HAP-1 (cell line): ENCODE results near the gene RND3.

Experiments
- DNase-seq, 2 experiments: peaks; one replicate each; pipeline ENCODE4 v3.0.0-alpha.2; 2016 to 2020; ENCODE audit warnings: low spot score in 2 of 2
- H3K27me3 ChIP-seq: fragments of 250-450 bp; sonication (Bioruptor Pico); 2 replicates; pipeline ENCODE4 v1.5.1; 2020; ENCODE audit warnings: low read depth, mild to moderate bottlenecking, moderate library complexity
- H3K36me3 ChIP-seq: fragments of 250-450 bp; sonication (Bioruptor Pico); replicated peaks from 2 replicates; pipeline ENCODE4 v1.5.1; 2020; ENCODE audit warnings: mild to moderate bottlenecking
- H3K4me1 ChIP-seq: fragments of 250-450 bp; sonication (Bioruptor Pico); 2 replicates; pipeline ENCODE4 v1.5.1; 2020; ENCODE audit warnings: mild to moderate bottlenecking
- H3K4me3 ChIP-seq: fragments of 250-450 bp; sonication (Bioruptor Pico); 2 replicates; pipeline ENCODE4 v1.5.1; 2020; ENCODE audit warnings: mild to moderate bottlenecking, moderate library complexity
- H3K9me3 ChIP-seq: fragments of 250-450 bp; sonication (Bioruptor Pico); 2 replicates; pipeline ENCODE4 v1.5.1; 2020; ENCODE audit warnings: mild to moderate bottlenecking, moderate library complexity
- in situ Hi-C: fragments of 300-500 bp; cut with MboI; formaldehyde crosslinking; loops from 3 replicates; pipeline ENCODE4 v1.14.3; 2020; ENCODE audit warnings: low sequenced_read_pairs, inconsistent platforms, mixed read lengths

RND3 gene

DNA sequence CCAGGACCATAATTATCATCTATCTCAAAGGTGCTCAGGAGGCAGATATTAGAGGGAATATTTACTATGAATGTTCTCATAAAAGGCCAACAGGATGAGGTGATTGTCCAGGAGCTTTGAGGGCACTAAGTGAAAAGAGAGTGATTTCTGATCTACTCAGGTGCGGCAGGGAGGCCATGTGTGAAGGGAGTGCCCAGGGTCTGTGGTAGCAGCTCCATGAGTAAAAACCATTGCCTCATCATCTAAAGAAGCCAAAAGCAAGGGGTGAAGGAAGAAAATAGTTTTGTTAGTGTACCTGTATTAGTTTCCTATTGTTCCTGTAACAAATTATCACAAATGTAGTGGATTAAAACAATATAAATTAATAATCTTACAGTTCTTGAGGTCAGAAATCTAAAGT is 22.5 kb downstream of the RND3 start:
- H3K36me3 ChIP-seq = no peaks in the 10 kb centered on the region
- no peak for DNase-seq
- peaks cover 5% of the 10 kb centered on the region; the same call in 1 of the 2 replicates for H3K4me1 ChIP-seq
- no peak overlapping the region for H3K4me3 ChIP-seq
- in situ Hi-C loops = no loop called here
- H3K9me3 ChIP-seq = no peaks in the 10 kb centered on the region
- H3K27me3 ChIP-seq = no peaks in the 10 kb centered on the region

- H3K9me3 ChIP-seq = no peaks in the 10 kb centered on the region
- no peaks in the 10 kb centered on the region for H3K27me3 ChIP-seq
- H3K4me3 ChIP-seq = no peak overlapping the region
- no peaks in the 10 kb centered on the region for H3K36me3 ChIP-seq
- DNase-seq = no peak
- H3K4me1 ChIP-seq = peaks cover 6% of the 10 kb centered on the region; the same call in 1 of the 2 replicates
- in situ Hi-C loops = no loop called here
These were observed 23.2 kb downstream of the RND3 start for GRCh38 chr2:150464270-150464669.

GRCh38 chr2:150462770-150463169 is 24.7 kb downstream of the RND3 start:
- in situ Hi-C loops = no loop called here
- no peak for DNase-seq
- no peaks in the 10 kb centered on the region for H3K9me3 ChIP-seq
- H3K36me3 ChIP-seq = no peaks in the 10 kb centered on the region
- H3K4me1 ChIP-seq = peaks cover 6% of the 10 kb centered on the region; the same call in 1 of the 2 replicates
- H3K27me3 ChIP-seq = no peaks in the 10 kb centered on the region
- no peak overlapping the region for H3K4me3 ChIP-seq

GRCh38 chr2:150459281-150459680 is 28.2 kb downstream of the RND3 start:
- no peak for DNase-seq
- H3K36me3 ChIP-seq = no peaks in the 10 kb centered on the region
- H3K4me3 ChIP-seq = no peak overlapping the region
- peaks cover 20% of the 10 kb centered on the region for H3K4me1 ChIP-seq
- no peaks in the 10 kb centered on the region for H3K9me3 ChIP-seq
- in situ Hi-C loops = no loop called here
- no peaks in the 10 kb centered on the region for H3K27me3 ChIP-seq

DNA sequence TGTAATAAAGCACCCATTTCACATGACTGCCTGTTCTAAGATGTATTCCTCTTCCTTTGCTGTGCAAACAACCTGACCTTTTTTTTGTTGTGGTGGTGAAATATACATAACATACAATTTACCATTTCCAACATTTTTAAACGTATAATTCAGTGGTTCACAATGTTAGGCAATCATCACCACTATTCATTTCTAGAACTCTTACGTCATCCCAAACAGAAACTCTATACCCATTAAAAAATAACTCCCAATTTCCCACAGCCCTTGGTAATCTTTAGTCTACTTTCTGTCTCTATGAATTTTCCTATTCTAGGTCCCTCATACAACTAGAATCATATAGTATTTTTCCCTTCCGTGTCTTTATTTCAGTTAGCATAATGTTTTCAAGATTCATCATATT is 36.7 kb downstream of the RND3 start:
- DNase-seq = no peak
- no peaks in the 10 kb centered on the region for H3K9me3 ChIP-seq
- H3K4me3 ChIP-seq = no peak overlapping the region
- H3K4me1 ChIP-seq = peaks cover 9% of the 10 kb centered on the region
- H3K36me3 ChIP-seq = no peaks in the 10 kb centered on the region
- H3K27me3 ChIP-seq = no peaks in the 10 kb centered on the region
- in situ Hi-C loops = no loop called here

GRCh38 chr2:150449856-150450255 is 37.6 kb downstream of the RND3 start:
- Histone ChIP-seq H3K4me3 (no peak overlapping the region), H3K4me1 (peaks cover 3% of the 10 kb centered on the region; the same call in 1 of the 2 replicates), H3K9me3 (no peaks in the 10 kb centered on the region), H3K36me3 (no peaks in the 10 kb centered on the region), H3K27me3 (no peaks in the 10 kb centered on the region)
- no peak for DNase-seq
- in situ Hi-C loops = no loop called here

GRCh38 chr2:150445398-150445797 is 42.1 kb downstream of the RND3 start:
- peaks cover 3% of the 10 kb centered on the region; the same call in 1 of the 2 replicates for H3K4me1 ChIP-seq
- no peak for DNase-seq
- H3K36me3 ChIP-seq = no peaks in the 10 kb centered on the region
- H3K27me3 ChIP-seq = no peaks in the 10 kb centered on the region
- in situ Hi-C loops = no loop called here
- no peaks in the 10 kb centered on the region for H3K9me3 ChIP-seq
- no peak overlapping the region for H3K4me3 ChIP-seq

- Histone ChIP-seq H3K27me3 (no peaks in the 10 kb centered on the region), H3K36me3 (no peaks in the 10 kb centered on the region), H3K4me1 (no peaks in the 10 kb centered on the region), H3K9me3 (no peaks in the 10 kb centered on the region), H3K4me3 (no peak overlapping the region)
- in situ Hi-C loops = no loop called here
- no peak for DNase-seq
These were observed 45.0 kb downstream of the RND3 start for GRCh38 chr2:150442484-150442883.

DNA sequence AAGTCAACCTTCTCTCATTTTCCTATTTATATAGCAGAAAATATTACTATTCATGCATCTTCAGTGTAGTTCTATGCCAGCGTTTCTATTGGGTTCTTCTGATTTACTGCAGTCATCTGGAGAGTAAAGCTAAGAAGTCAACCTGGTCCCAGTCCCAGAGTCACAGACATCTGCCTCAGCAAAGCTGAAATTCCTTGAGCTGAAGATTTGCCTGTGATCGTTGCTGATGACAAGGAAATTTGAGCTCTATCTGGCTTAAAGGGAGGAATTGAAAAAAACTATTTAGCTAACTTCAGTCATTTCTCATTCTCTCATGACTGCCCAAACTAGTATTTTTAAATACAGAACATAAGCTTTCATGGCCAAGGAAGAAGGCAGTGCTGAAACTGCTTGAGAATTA is 45.7 kb downstream of the RND3 start:
- in situ Hi-C loops = no loop called here
- DNase-seq = no peak
- H3K36me3 ChIP-seq = no peaks in the 10 kb centered on the region
- no peaks in the 10 kb centered on the region for H3K27me3 ChIP-seq
- H3K4me1 ChIP-seq = no peaks in the 10 kb centered on the region
- no peak overlapping the region for H3K4me3 ChIP-seq
- no peaks in the 10 kb centered on the region for H3K9me3 ChIP-seq

DNA sequence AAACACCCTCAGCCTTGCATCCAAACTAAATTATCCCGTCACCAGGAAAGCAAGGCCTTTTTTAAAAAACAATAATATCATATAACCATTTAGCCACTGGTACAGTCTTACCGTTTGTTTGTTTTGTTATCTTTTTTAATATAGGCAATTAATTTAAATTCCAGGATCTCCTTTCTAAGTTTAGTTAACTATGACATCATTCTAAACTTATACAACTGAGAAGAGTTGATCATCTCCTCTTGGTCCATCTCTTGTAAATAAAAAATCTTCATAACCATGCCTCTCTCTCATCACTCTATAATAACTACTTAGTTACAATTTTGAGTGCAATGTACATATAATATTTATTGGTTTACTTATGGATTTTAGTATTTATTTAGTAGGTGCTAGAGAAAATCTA is 46.2 kb downstream of the RND3 start:
- in situ Hi-C loops = no loop called here
- H3K36me3 ChIP-seq = no peaks in the 10 kb centered on the region
- H3K4me3 ChIP-seq = no peak overlapping the region
- no peaks in the 10 kb centered on the region for H3K4me1 ChIP-seq
- H3K9me3 ChIP-seq = no peaks in the 10 kb centered on the region
- no peak for DNase-seq
- H3K27me3 ChIP-seq = no peaks in the 10 kb centered on the region

DNA sequence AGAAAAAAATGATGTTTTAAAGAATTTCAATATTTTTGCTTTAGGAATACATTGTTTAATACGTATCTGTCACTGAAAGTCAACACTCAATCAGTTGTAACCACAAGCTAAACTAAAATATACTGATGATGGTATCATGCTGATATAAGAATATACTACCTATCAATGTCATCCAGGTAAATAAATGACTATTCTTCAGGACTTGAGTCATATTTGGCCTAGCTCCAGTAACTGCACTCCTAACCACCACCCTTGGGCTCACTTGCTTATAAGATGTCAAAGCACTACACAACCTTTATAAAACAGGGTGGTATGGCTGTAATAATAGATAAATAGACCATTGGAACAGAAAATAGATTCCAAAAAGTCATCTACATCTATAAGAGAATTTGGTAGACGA is 48.8 kb downstream of the RND3 start:
- no peak for DNase-seq
- Histone ChIP-seq H3K4me3 (no peak overlapping the region), H3K27me3 (no peaks in the 10 kb centered on the region), H3K9me3 (no peaks in the 10 kb centered on the region), H3K36me3 (no peaks in the 10 kb centered on the region), H3K4me1 (no peaks in the 10 kb centered on the region)
- in situ Hi-C loops = no loop called here

- no peaks in the 10 kb centered on the region for H3K9me3 ChIP-seq
- no peaks in the 10 kb centered on the region for H3K36me3 ChIP-seq
- no peaks in the 10 kb centered on the region for H3K4me1 ChIP-seq
- in situ Hi-C loops = no loop called here
- H3K27me3 ChIP-seq = no peaks in the 10 kb centered on the region
- no peak overlapping the region for H3K4me3 ChIP-seq
- DNase-seq = no peak
These were observed 49.4 kb downstream of the RND3 start for GRCh38 chr2:150438041-150438440.

- in situ Hi-C loops = no loop called here
These were observed 55.2 kb downstream of the RND3 start for GRCh38 chr2:150432312-150432625.

GRCh38 chr2:150431561-150432311 is 55.7 kb downstream of the RND3 start:
- H3K27me3 ChIP-seq = no peaks in the 10 kb centered on the region

More at GRCh38 chr2:150432312-150432625, 55.2 kb downstream of the RND3 start:
- Histone ChIP-seq H3K9me3 (no peaks in the 10 kb centered on the region), H3K4me1 (peaks cover 22% of the 10 kb centered on the region), H3K4me3 (no peak overlapping the region), H3K36me3 (no peaks in the 10 kb centered on the region), H3K27me3 (no peaks in the 10 kb centered on the region)
- DNase-seq = no peak

More at GRCh38 chr2:150431561-150432311, 55.7 kb downstream of the RND3 start:
- H3K9me3 ChIP-seq = no peaks in the 10 kb centered on the region
- in situ Hi-C loops = no loop called here
- H3K4me3 ChIP-seq = no peak overlapping the region
- no peaks in the 10 kb centered on the region for H3K36me3 ChIP-seq
- peaks cover 27% of the 10 kb centered on the region for H3K4me1 ChIP-seq
- DNase-seq = no peak
